Neural cell (in vitro differentiated cells): Measurements from ENCODE around the gene MOV10L1. TPM values are rescaled to one million over a fixed set of nuclear protein-coding genes. Genes with fewer than 3 reads are reported as not detected.

Source experiments
- H2AFZ ChIP-seq: fragments of 200-600, 300-800 bp; sonication (generic), shearing (Covaris generic); 2 replicates; pipeline ENCODE4 v1.6.0; 2014; ENCODE audit warnings: low read depth, mild to moderate bottlenecking, antibody characterized with exemption, low read length, moderate library complexity
- H3F3A ChIP-seq: fragments of 200-600 bp; shearing (Covaris generic); 2 replicates; pipeline ENCODE4 v1.6.1; 2016; ENCODE audit warnings: mild to moderate bottlenecking, moderate library complexity, mixed read lengths, antibody characterized with exemption, low read length; ENCODE audit not compliant: insufficient read depth, poor library complexity, severe bottlenecking
- H3K27ac ChIP-seq: fragments of 200-600, 300-800 bp; sonication (generic), shearing (Covaris generic); 2 replicates; pipeline ENCODE4 v1.5.1; 2014; ENCODE audit warnings: mild to moderate bottlenecking, low read length, moderate library complexity
- H3K27me3 ChIP-seq: fragments of 300-800, 200-600 bp; sonication (generic), shearing (Covaris generic); 2 replicates; pipeline ENCODE4 v1.6.0; 2014; ENCODE audit warnings: mild to moderate bottlenecking, low read depth, low read length, moderate library complexity; ENCODE audit not compliant: insufficient read depth
- H3K36me3 ChIP-seq: fragments of 300-800, 200-600 bp; sonication (generic), shearing (Covaris generic); 2 replicates; pipeline ENCODE4 v1.5.1; 2014; ENCODE audit warnings: mild to moderate bottlenecking, antibody characterized with exemption, low read length, moderate library complexity; ENCODE audit not compliant: insufficient read depth
- H3K4me2 ChIP-seq: fragments of 300-800, 200-600 bp; sonication (generic), shearing (Covaris generic); 2 replicates; pipeline ENCODE4 v1.6.0; 2014; ENCODE audit warnings: mild to moderate bottlenecking, low read length
- H3K4me3 ChIP-seq: fragments of 300-800, 200-600 bp; sonication (generic), shearing (Covaris generic); 2 replicates; pipeline ENCODE4 v1.5.1; 2014; ENCODE audit warnings: mild to moderate bottlenecking, low read length, moderate library complexity
- H3K79me2 ChIP-seq: fragments of 200-600 bp; shearing (Covaris generic); replicated peaks from 2 replicates; pipeline ENCODE4 v1.6.0; 2014; ENCODE audit warnings: mild to moderate bottlenecking, low read length, moderate library complexity; ENCODE audit not compliant: insufficient read depth
- H3K9ac ChIP-seq: fragments of 300-800, 200-600 bp; sonication (generic), shearing (Covaris generic); 2 replicates; pipeline ENCODE4 v1.6.1; 2016; ENCODE audit warnings: mild to moderate bottlenecking, low read length, mixed read lengths
- H3K9me2 ChIP-seq: fragments of 200-600 bp; shearing (Covaris generic); 2 replicates; pipeline ENCODE4 v1.6.1; 2016; ENCODE audit warnings: mild to moderate bottlenecking, low read length, mixed read lengths; ENCODE audit not compliant: insufficient read depth
- H3K9me3 ChIP-seq: fragments of 200-600, 300-800 bp; sonication (generic), shearing (Covaris generic); 2 replicates; pipeline ENCODE4 v1.6.1; 2016; ENCODE audit warnings: mild to moderate bottlenecking, mixed run types, low read length, moderate library complexity, mixed read lengths
- H4K20me1 ChIP-seq: fragments of 200-600 bp; shearing (Covaris generic); 2 replicates; pipeline ENCODE4 v1.6.1; 2016; ENCODE audit warnings: mild to moderate bottlenecking, mixed run types; ENCODE audit not compliant: insufficient read depth
- EP300 ChIP-seq: fragments of 450-650 bp; conservative IDR thresholded peaks from 2 replicates; pipeline ENCODE4 v1.6.1; 2014; ENCODE audit warnings: antibody characterized with exemption, mild to moderate bottlenecking, moderate library complexity; ENCODE audit not compliant: poor library complexity, severe bottlenecking
- EZH2 ChIP-seq: fragments of 200-600, 300-800 bp; shearing (Covaris generic), sonication (generic); IDR thresholded peaks from 2 replicates; pipeline ENCODE4 v1.6.1; 2014; ENCODE audit warnings: antibody characterized with exemption, low read length, borderline replicate concordance, mild to moderate bottlenecking; ENCODE audit not compliant: insufficient read depth, poor library complexity, severe bottlenecking
- MXI1 ChIP-seq: fragments of 450-650 bp; conservative IDR thresholded peaks from 2 replicates; pipeline ENCODE4 v1.6.1; 2014; ENCODE audit warnings: antibody characterized with exemption, mild to moderate bottlenecking; ENCODE audit not compliant: poor library complexity, severe bottlenecking
- POLR2AphosphoS5 ChIP-seq: IDR thresholded peaks from 2 replicates; pipeline ENCODE4 v1.6.1; 2012
- RAD21 ChIP-seq: fragments of 450-650 bp; conservative IDR thresholded peaks from 2 replicates; pipeline ENCODE4 v1.6.1; 2014; ENCODE audit warnings: antibody characterized with exemption, mild to moderate bottlenecking, moderate library complexity
- SMC3 ChIP-seq: fragments of 450-650 bp; conservative IDR thresholded peaks from 2 replicates; pipeline ENCODE4 v1.6.1; 2014; ENCODE audit warnings: antibody characterized with exemption, mild to moderate bottlenecking, moderate library complexity; ENCODE audit not compliant: poor library complexity
- TAF1 ChIP-seq: IDR thresholded peaks from 2 replicates; pipeline ENCODE4 v1.6.1; 2012; ENCODE audit warnings: low read depth
- polyA plus RNA-seq: library from polyadenylated mRNA; depleted of rRNA; stranded (reverse); fragments of >200 nt; gene quantifications from 2 replicates; pipeline ENCODE4 v1.2.3, GENCODE V29; 2014
- TF ChIP-seq, protein P1 (sequence below): fragments of 450-650 bp; IDR thresholded peaks from 2 replicates; pipeline ENCODE4 v1.5.1; 2014; ENCODE audit warnings: antibody characterized with exemption, mild to moderate bottlenecking, moderate library complexity; ENCODE audit not compliant: poor library complexity, severe bottlenecking
- TF ChIP-seq, protein P2 (sequence below): IDR thresholded peaks from 2 replicates; pipeline ENCODE4 v1.6.1; 2012; ENCODE audit warnings: borderline replicate concordance

MOV10L1 gene
- polyA plus RNA-seq, 1 donor from 2014 or later = not detected

DNA sequence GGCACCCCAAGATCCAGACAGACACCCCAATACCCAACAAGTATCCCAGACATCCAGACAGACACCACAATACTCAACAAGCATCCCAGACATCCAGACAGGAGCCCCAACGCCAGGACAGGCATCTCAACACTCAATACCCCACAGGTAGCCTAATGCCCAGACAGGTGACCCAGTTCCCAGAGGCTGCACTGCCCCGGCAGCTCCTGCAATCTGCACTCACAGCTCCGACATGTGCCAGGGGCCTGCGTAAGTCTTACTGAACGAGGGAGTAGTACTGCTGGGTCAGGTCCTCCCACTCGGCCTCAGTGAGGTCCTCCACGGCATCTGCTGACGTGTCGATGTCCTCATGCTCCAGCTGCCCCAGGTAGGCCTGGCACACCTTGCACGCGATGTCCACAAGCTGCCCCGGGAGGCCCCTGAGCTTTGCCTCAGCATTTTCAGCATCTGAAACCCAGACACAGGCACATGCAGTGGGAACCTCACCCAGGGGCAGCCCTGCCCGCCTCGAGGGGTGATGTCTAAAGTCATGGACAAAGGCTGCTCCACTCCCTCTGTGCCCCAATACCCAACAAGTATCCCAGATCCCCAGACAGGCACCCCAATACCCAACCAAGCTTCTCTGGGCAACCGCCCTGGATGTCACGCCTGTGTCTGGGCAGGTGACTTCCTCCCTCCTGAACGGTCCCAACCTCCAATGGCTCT is 48.3 kb upstream of the MOV10L1 start:
- H3K79me2 ChIP-seq = no peaks in the 10 kb centered on the region
- H2AFZ ChIP-seq = no peak overlapping the region
- H3K9me3 ChIP-seq = no peaks in the 10 kb centered on the region
- H3K27ac ChIP-seq = no peak overlapping the region
- no peaks in the 10 kb centered on the region for H3K36me3 ChIP-seq
- H4K20me1 ChIP-seq = no peaks in the 10 kb centered on the region
- H3K4me3 ChIP-seq = no peak overlapping the region
- H3K27me3 ChIP-seq = no peaks in the 10 kb centered on the region
- no peaks in the 10 kb centered on the region for H3K9me2 ChIP-seq
- no peak overlapping the region for H3K4me2 ChIP-seq
- H3K9ac ChIP-seq = no peak overlapping the region
- TF ChIP-seq TAF1 (no peak), POLR2AphosphoS5 (no peak), MXI1 (no peak), EP300 (no peak), RAD21 (no peak), SMC3 (no peak), EZH2 (no peak)
- TF ChIP-seq, protein P1, sequence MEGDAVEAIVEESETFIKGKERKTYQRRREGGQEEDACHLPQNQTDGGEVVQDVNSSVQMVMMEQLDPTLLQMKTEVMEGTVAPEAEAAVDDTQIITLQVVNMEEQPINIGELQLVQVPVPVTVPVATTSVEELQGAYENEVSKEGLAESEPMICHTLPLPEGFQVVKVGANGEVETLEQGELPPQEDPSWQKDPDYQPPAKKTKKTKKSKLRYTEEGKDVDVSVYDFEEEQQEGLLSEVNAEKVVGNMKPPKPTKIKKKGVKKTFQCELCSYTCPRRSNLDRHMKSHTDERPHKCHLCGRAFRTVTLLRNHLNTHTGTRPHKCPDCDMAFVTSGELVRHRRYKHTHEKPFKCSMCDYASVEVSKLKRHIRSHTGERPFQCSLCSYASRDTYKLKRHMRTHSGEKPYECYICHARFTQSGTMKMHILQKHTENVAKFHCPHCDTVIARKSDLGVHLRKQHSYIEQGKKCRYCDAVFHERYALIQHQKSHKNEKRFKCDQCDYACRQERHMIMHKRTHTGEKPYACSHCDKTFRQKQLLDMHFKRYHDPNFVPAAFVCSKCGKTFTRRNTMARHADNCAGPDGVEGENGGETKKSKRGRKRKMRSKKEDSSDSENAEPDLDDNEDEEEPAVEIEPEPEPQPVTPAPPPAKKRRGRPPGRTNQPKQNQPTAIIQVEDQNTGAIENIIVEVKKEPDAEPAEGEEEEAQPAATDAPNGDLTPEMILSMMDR = no peak
- TF ChIP-seq, protein P2, sequence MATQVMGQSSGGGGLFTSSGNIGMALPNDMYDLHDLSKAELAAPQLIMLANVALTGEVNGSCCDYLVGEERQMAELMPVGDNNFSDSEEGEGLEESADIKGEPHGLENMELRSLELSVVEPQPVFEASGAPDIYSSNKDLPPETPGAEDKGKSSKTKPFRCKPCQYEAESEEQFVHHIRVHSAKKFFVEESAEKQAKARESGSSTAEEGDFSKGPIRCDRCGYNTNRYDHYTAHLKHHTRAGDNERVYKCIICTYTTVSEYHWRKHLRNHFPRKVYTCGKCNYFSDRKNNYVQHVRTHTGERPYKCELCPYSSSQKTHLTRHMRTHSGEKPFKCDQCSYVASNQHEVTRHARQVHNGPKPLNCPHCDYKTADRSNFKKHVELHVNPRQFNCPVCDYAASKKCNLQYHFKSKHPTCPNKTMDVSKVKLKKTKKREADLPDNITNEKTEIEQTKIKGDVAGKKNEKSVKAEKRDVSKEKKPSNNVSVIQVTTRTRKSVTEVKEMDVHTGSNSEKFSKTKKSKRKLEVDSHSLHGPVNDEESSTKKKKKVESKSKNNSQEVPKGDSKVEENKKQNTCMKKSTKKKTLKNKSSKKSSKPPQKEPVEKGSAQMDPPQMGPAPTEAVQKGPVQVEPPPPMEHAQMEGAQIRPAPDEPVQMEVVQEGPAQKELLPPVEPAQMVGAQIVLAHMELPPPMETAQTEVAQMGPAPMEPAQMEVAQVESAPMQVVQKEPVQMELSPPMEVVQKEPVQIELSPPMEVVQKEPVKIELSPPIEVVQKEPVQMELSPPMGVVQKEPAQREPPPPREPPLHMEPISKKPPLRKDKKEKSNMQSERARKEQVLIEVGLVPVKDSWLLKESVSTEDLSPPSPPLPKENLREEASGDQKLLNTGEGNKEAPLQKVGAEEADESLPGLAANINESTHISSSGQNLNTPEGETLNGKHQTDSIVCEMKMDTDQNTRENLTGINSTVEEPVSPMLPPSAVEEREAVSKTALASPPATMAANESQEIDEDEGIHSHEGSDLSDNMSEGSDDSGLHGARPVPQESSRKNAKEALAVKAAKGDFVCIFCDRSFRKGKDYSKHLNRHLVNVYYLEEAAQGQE = no peak
- H3F3A ChIP-seq = no peaks in the 10 kb centered on the region

DNA sequence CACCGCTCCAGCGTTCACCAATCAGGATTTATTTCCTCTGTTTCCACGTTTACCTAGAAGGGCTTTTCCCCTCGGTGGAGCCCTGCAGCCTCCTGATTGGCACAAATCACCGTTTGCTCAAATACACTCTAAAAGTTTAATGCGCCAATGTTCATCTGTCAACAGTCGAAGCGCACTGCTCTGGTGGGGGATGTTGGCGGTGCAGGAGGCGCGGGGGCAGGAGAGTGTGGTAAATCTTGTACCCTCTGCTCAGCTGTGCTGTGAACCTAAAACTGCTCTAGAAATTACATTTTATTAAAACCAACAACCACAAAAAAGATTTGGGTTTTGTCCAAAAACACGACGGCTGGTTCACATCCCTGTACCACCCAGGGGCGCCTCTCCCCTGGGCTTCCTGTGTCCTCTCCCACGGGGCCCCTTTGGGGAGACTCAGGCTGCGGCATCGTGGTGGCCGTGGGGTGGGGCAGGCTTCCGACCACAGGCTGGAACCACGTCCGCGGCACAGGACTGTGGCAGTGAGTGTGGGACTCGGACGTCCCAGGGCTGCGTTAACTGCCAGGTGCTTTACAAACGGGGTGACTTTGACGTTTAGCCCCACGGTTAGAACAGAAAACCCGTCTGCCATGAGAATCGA is 45.2 kb upstream of the MOV10L1 start:
- Histone ChIP-seq H3K9ac (no peak overlapping the region), H2AFZ (no peak overlapping the region), H3K36me3 (no peaks in the 10 kb centered on the region), H3F3A (no peaks in the 10 kb centered on the region), H3K79me2 (no peaks in the 10 kb centered on the region), H3K9me3 (no peaks in the 10 kb centered on the region), H3K4me3 (no peak overlapping the region), H3K27ac (no peak overlapping the region), H3K9me2 (no peaks in the 10 kb centered on the region), H3K4me2 (no peak overlapping the region), H3K27me3 (no peaks in the 10 kb centered on the region), H4K20me1 (no peaks in the 10 kb centered on the region)
- TF ChIP-seq EP300 (no peak), MXI1 (no peak), TAF1 (no peak), RAD21 (no peak), POLR2AphosphoS5 (no peak), EZH2 (no peak), SMC3 (no peak)
- TF ChIP-seq, protein P2 = no peak
- TF ChIP-seq, protein P1 = no peak
